Stimulated activated naive B cell treated with anti-CD40 and anti-IgM and Interleukin-4, amounts not matched to agents 10 μg/mL and 1 μg/mL and 100 μg/mL, for 72 hours (primary cell): ENCODE data around the gene SH3BP1.

Experiments used
- ATAC-seq, 2 donors: fragments of 150-1000 bp; cut with Tn5 transposase; replicated peaks; 2 replicates each; pipeline ENCODE4 v1.10.0; 2021; ENCODE audit warnings: moderate library complexity in 1 of 2
- DNase-seq: peaks from one replicate; pipeline ENCODE4 v3.0.0; 2021
- H3K27ac Mint-ChIP-seq: one replicate; pipeline ENCODE4 v1.8.0; 2022; ENCODE audit warnings: mild to moderate bottlenecking, mixed read lengths
- H3K27me3 Mint-ChIP-seq, 2 donors: one replicate each; pipeline ENCODE4 v1.8.0; 2022; ENCODE audit warnings: mixed read lengths in 2 of 2
- H3K36me3 Mint-ChIP-seq, 2 donors: one replicate each; pipeline ENCODE4 v1.8.0; 2022; ENCODE audit warnings: mixed read lengths in 2 of 2, mild to moderate bottlenecking in 1 of 2
- H3K4me1 Mint-ChIP-seq, 2 donors: one replicate each; pipeline ENCODE4 v1.8.0; 2022; ENCODE audit warnings: mixed read lengths in 2 of 2, mild to moderate bottlenecking in 1 of 2
- H3K4me3 Mint-ChIP-seq, 2 donors: one replicate each; pipeline ENCODE4 v1.8.0; 2022; ENCODE audit warnings: mild to moderate bottlenecking in 2 of 2, mixed read lengths in 2 of 2, moderate library complexity in 1 of 2
- H3K9me3 Mint-ChIP-seq, 2 donors: one replicate each; pipeline ENCODE4 v1.8.0; 2022; ENCODE audit warnings: mixed read lengths in 2 of 2, mild to moderate bottlenecking in 1 of 2

Gene SH3BP1

DNA sequence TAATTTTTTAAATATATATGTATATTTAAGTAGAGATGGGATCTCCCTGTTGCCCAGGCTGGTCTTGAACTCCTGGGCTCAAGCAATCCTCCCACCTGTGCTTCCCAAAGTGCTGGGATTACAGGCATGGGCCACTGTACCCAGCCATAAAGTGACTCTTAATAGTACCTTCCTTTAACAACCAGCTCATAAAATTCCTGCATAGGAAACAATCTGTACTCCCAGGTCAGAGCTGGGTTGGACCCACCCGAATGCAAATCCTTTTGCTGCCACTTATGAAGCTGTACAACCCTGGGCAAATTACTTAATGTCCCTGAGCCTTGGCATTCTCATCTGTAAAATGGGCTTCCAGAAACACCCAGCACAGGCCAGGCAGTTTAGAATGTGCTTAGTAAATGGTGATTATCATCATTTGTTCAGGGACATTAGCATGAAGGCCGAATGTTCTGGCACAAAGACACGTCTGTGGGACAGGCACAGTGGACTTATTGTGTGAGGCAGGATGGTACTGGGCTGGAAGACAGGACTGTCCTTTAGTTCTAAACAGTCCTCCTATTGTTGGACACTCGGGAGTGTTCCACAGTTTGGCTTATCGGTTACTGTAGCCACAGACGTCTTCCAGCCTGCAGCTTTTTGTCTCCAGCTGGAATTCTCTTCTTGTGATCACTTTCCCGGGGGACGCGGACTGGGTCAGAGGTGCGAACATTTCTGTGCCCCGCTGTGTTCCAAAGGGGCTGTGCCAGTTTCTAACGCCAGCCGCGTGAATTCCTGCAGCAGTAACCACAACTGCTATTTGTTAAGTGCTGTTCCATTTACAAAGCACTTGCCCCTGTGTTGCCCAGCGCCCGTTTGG is 25.0 kb downstream of the SH3BP1 start:
- Mint-ChIP-seq H3K9me3 (peaks cover 0 to 3% of the 10 kb centered on the region in 2 donors), H3K4me1 (peaks cover 38 to 51% of the 10 kb centered on the region in 2 donors), H3K4me3 (no peak overlapping the region), H3K27ac (peak overlapping the region; percentile 67), H3K36me3 (peaks cover 41 to 54% of the 10 kb centered on the region in 2 donors), H3K27me3 (no peaks in the 10 kb centered on the region)
- DNase-seq: no peak
- no peak for ATAC-seq

DNA sequence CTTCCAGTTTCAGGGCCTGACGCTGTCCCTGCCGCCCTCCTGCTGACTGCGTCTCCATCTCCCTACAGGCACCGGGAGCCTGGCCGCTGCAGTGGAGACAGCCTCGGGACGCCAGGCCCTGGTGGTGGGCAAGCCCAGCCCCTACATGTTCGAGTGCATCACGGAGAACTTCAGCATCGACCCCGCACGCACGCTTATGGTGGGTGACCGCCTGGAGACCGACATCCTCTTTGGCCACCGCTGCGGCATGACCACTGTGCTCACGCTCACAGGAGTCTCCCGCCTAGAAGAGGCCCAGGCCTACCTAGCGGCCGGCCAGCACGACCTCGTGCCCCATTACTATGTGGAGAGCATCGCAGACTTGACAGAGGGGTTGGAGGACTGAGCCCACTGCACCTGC is 26.0 kb downstream of the SH3BP1 start:
- H3K9me3 Mint-ChIP-seq: peaks cover 0 to 3% of the 10 kb centered on the region in 2 donors
- no peak overlapping the region for H3K27ac Mint-ChIP-seq
- no peak overlapping the region for H3K4me3 Mint-ChIP-seq
- ATAC-seq: no peak
- H3K36me3 Mint-ChIP-seq: peaks cover 37 to 53% of the 10 kb centered on the region in 2 donors
- no peaks in the 10 kb centered on the region for H3K27me3 Mint-ChIP-seq
- peaks cover 30 to 41% of the 10 kb centered on the region in 2 donors for H3K4me1 Mint-ChIP-seq
- DNase-seq: no peak

DNA sequence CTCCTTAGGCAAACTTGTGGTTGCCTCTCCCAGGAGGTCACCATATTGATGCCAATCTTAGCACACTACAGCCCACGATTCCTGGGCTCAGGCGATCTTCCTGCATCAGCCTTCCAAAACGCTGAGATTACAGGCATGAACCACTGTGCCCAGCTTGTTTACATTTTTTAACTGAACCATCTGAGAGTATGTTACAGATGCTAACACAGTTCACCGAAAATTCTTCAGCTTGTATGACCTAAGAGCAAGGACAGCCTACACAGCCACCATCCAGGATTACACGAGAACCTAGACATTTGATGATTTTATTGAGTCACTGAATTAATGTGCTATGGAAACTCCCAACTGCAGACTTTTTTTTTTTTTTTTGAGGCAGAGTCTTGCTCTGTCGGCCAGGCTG is 30.1 kb downstream of the SH3BP1 start:
- no peak overlapping the region for H3K4me3 Mint-ChIP-seq
- H3K9me3 Mint-ChIP-seq: no peaks in the 10 kb centered on the region
- no peaks in the 10 kb centered on the region for H3K27me3 Mint-ChIP-seq
- no peak overlapping the region for H3K27ac Mint-ChIP-seq
- DNase-seq: no peak
- ATAC-seq: no peak
- H3K36me3 Mint-ChIP-seq: peaks cover 24 to 33% of the 10 kb centered on the region in 2 donors
- peaks cover 24 to 51% of the 10 kb centered on the region in 2 donors for H3K4me1 Mint-ChIP-seq

DNA sequence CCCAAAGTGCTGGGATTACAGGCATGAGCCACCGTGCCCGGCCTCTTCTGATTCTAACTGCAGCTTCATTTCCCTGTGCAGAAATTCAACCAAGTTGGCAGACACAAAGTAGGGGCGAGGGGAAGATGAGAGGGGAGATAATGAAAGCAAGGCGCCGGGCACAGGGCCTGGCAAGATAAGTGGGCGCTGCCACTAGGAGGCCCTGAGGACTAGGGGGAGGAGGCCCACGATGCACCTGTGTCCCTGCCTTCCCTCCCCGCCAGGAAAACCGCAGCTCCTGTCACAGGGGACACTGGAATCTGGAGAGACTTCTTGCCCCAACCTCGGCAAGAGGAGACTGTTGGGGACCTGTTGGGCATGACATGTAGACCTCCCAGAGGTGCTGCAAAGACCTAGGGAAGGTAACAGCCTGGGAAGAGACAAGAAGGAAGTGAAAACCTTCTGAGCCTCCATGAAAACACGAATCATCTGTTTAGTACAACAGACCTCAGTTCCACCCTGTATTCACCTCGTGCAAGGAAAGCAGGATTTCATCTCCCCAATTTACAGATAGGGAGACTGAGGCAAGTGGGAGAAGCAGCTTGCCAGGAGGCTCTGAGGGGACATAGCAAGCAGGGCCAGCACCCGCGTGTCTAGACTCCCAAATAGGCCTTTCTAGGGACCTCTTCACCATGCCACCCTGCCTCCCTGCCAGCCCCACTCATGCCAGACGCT is 32.9 kb downstream of the SH3BP1 start:
- DNase-seq: no peak
- Mint-ChIP-seq H3K4me1 (peaks cover 31 to 65% of the 10 kb centered on the region in 2 donors), H3K4me3 (peak overlapping the region in 1 of 2 donors; percentile 61), H3K36me3 (peaks cover 6 to 13% of the 10 kb centered on the region in 2 donors), H3K9me3 (no peaks in the 10 kb centered on the region), H3K27ac (peak overlapping the region; percentile 39), H3K27me3 (no peaks in the 10 kb centered on the region)
- no peak for ATAC-seq

DNA sequence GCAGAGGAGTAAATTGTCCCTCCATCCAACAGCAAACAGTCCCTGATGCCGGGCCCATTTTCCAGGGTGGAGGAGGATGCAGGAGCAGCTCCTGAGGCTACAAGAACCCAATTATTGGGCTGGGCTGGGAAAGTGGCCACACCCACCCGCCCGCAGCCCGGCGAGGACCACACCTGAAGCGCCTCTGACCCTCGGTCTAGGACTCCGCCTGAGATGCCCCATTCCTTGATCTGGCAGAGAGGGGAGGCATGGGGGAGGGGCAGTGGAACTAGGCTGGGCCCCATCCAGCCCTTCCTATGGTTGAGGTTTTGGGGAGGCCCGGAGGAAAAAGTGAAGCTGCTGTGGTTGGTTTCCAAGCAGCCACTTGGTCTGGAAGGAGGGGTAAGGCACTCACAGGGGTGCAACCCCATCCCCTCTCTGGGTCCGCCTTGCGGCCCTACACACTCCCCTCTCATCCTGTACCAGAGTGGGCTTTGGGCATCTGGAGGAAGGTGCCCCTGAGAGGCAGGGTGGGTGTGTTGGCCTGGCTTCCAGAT is 33.5 kb downstream of the SH3BP1 start:
- Mint-ChIP-seq H3K9me3 (no peaks in the 10 kb centered on the region), H3K4me3 (no peak overlapping the region), H3K4me1 (peaks cover 31 to 71% of the 10 kb centered on the region in 2 donors), H3K27ac (no peak overlapping the region), H3K36me3 (peaks cover 6 to 9% of the 10 kb centered on the region in 2 donors), H3K27me3 (no peaks in the 10 kb centered on the region)
- ATAC-seq (no peak), DNase-seq (no peak)

DNA sequence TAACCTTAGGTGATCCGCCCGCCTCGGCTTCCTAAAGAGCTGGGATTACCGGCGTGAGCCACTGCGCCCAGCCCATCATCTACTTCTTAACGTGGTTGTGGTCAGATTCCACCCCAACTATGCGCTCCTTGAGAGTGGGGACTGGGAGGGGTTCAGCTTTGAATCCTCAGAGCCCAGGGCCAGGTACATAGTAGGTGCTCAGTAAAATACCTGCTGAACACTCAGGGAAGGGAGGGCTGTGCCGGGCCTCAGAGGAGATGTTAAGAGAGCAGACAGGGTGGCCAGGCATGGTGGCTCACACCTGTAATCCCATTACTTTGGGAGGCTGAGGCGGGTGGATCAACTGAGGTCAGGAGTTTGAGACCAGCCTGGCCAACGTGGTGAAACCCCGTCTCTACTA is 34.8 kb downstream of the SH3BP1 start:
- H3K27me3 Mint-ChIP-seq: no peaks in the 10 kb centered on the region
- peak overlapping the region; percentile 62 for H3K27ac Mint-ChIP-seq
- DNase-seq (no peak), ATAC-seq (no peak)
- H3K9me3 Mint-ChIP-seq: no peaks in the 10 kb centered on the region
- peaks cover 33 to 74% of the 10 kb centered on the region in 2 donors for H3K4me1 Mint-ChIP-seq
- H3K36me3 Mint-ChIP-seq: peaks cover 3 to 6% of the 10 kb centered on the region in 2 donors
- peak overlapping the region; percentile 33 to 43 for H3K4me3 Mint-ChIP-seq

DNA sequence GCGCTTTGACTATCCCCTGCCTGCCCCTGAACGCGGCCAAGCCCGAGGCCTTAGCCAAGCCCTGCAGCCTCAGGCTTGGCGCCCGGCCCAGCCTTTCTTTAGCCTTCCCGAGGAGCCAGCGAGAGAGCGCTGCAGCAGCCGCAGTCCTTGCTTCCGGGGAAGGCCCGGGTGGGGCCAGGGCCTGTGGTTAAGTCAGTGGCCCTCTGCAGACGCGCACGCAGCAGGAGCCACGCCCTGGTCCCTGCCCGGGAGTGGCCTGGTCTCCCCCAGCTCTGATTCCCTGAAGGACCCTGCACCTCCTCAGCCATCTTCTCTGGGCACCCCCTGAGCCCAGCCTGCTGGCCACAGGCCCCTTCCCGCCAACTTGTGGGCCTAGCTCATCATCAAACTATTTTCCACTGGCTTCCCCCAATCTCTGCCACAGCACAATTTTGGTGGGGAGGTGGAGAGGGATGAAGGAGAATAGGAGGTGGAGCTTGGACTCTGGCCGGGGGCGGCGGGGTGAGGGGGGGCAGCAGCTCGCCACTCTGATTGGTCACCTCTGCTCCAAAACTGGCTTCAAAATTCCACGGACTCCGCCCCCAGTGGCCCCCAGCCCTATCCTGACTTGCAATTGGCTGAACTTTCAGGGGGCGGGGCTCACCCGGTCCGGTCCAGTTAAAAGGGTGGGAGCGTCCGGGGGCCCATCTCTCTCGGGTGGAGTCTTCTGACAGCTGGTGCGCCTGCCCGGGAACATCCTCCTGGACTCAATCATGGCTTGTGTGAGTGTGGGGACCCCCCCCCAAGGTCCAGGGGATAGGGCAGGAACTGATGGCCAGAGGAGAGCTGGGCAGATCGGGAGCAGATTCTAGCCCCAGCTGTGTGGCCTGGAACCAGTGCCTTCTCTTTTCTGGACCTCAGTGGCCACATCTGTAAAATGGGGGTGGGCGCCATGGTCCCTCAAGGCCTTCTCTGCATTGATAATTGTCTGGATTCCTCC is 35.8 kb downstream of the SH3BP1 start, which contains the start of gene LGALS1:
TSS of gene LGALS1 (plus strand) at position 686 of the 979 bp plus-strand sequence. CDS start at position 753, 67 bp downstream.
- peak; percentile 61 to 62 for ATAC-seq
- Mint-ChIP-seq H3K36me3 (peaks cover 8 to 10% of the 10 kb centered on the region in 2 donors), H3K27ac (peak within 1 kb of the TSS; percentile 96)

DNA sequence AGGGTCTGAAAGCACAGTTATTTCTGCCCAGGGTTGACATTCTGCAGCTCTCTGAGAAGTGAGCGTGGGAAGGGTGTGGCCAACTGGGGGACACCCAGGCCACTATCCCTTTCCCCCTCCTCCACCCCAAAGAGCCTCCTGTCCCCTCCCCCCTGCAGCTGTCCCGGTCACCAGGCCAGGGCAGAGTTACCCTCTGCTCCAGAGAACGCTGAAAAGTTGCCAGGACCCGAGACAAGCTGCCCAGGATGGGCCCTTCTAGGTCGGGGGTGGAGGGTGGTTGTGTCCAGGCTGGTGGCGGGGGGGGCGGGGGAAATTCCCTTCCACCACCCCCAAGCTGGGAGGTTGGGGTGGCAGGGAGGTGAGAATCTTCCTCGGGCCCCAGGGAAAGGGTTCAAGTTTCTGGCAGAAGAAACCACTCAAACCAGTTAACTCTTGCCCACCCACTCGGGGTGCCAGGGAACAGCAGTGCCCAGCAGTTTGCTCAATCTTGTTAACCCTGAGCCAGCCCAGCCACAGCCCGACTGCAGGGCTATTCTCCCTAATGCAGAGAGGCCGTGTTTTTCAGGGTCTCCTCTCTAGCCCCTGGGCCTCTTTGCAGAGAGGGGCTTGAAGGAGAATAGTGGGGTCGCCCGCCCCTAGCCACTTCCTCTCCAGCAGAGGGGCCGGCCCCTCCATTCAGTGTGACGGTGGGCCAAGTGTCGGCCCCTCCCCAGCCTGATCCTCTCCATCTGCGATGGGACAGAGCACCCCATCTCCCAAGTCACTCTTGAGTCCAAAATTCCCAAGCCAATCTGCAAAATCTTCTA is 36.7 kb downstream of the SH3BP1 start:
- DNase-seq (no peak), ATAC-seq (peak; percentile 1 to 7)
- Mint-ChIP-seq H3K27me3 (no peaks in the 10 kb centered on the region), H3K4me1 (peaks cover 38 to 82% of the 10 kb centered on the region in 2 donors), H3K36me3 (peaks cover 8 to 10% of the 10 kb centered on the region in 2 donors), H3K9me3 (no peaks in the 10 kb centered on the region), H3K4me3 (peak overlapping the region; percentile 82 to 86), H3K27ac (peak overlapping the region; percentile 96)

More for the DNA sequence above, 35.8 kb downstream of the SH3BP1 start, which contains the start of gene LGALS1:
- Mint-ChIP-seq H3K27me3 (no peaks in the 10 kb centered on the region), H3K4me3 (peak within 1 kb of the TSS; percentile 82 to 86), H3K9me3 (no peaks in the 10 kb centered on the region), H3K4me1 (peaks cover 37 to 82% of the 10 kb centered on the region in 2 donors)
- peak; percentile 65 for DNase-seq

DNA sequence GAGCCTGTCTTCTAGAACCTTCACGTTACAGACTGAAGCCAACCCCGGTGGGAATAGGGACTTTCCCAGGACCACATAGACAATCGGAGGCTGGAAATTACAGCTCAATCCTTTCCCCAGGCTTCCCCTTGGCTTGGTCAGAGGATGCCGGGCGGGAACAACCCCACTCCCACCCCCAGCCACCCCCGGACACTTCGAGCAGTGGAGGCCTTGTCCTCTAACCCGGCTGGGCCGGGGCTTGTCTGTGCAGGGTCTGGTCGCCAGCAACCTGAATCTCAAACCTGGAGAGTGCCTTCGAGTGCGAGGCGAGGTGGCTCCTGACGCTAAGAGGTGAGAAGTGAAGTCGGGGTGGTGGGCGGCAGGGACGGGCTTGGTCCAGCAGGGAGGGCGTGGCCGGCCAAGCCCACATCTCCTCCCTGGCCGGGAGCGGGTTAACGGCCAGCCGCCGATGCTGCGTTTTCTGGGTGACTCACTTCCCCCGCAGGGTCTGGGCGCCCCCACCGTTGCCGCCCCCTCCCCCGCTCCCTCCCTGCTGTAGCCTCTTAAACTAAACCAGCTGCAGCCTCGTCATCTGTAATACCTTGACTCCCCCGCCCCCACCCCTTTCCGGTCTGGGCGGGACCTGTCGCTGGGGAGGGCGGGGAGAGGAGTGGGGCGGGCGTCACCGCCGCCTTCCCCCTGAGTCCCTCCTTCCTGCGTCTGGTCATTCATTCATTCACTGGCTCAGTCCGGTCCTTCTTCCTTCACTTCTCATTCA is 37.4 kb downstream of the SH3BP1 start:
- peak; percentile 75 to 81 for ATAC-seq
- peak overlapping the region; percentile 82 to 86 for H3K4me3 Mint-ChIP-seq
- peak; percentile 89 for DNase-seq
- peaks cover 8 to 10% of the 10 kb centered on the region in 2 donors for H3K36me3 Mint-ChIP-seq
- H3K4me1 Mint-ChIP-seq: peaks cover 43 to 83% of the 10 kb centered on the region in 2 donors
- no peaks in the 10 kb centered on the region for H3K9me3 Mint-ChIP-seq
- H3K27ac Mint-ChIP-seq: peak overlapping the region; percentile 96
- no peaks in the 10 kb centered on the region for H3K27me3 Mint-ChIP-seq

DNA sequence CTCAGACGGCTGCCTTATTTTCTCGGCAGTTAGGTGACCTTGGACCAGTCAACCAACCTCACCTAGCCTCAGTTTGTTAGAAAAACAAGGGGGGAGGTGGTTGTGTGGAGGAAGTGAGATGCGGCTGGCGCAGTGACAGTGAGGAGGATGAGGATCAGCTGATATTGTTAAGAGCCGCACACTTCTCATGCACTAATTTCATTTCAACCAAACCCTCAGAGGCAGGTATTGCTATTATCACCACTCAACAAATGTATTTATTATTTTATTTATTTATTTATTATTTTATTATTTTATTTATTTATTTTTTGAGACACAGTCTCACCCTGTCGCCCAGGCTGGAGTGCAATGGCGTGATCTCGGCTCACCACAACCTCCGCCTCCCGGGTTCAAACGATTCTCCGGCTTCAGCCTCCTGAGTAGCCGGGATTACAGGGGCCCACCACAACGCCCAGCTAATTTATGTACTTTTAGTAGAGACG is 38.1 kb downstream of the SH3BP1 start:
- H3K4me1 Mint-ChIP-seq: peaks cover 38 to 77% of the 10 kb centered on the region in 2 donors
- H3K4me3 Mint-ChIP-seq: peak overlapping the region; percentile 82 to 86
- no peak for DNase-seq
- no peaks in the 10 kb centered on the region for H3K27me3 Mint-ChIP-seq
- H3K36me3 Mint-ChIP-seq: peaks cover 8 to 10% of the 10 kb centered on the region in 2 donors
- peak; percentile 24 to 35 for ATAC-seq
- H3K27ac Mint-ChIP-seq: peak overlapping the region; percentile 96
- no peaks in the 10 kb centered on the region for H3K9me3 Mint-ChIP-seq

DNA sequence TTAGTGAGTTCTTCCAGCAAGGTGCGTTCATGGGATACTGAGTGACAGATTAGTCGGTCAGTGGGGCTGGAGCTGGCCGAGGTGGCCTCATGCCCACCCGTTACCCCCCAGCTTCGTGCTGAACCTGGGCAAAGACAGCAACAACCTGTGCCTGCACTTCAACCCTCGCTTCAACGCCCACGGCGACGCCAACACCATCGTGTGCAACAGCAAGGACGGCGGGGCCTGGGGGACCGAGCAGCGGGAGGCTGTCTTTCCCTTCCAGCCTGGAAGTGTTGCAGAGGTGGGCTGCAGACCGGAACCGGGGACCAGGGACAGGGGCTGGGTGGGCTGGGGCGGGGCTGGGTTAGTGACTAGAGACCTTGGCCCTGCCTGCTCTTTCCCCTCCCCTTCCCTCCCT is 38.9 kb downstream of the SH3BP1 start:
- ATAC-seq (no peak), DNase-seq (no peak)
- peaks cover 8 to 10% of the 10 kb centered on the region in 2 donors for H3K36me3 Mint-ChIP-seq
- no peak overlapping the region for H3K4me3 Mint-ChIP-seq
- no peaks in the 10 kb centered on the region for H3K9me3 Mint-ChIP-seq
- no peak overlapping the region for H3K27ac Mint-ChIP-seq
- H3K4me1 Mint-ChIP-seq: peaks cover 35 to 69% of the 10 kb centered on the region in 2 donors
- no peaks in the 10 kb centered on the region for H3K27me3 Mint-ChIP-seq

DNA sequence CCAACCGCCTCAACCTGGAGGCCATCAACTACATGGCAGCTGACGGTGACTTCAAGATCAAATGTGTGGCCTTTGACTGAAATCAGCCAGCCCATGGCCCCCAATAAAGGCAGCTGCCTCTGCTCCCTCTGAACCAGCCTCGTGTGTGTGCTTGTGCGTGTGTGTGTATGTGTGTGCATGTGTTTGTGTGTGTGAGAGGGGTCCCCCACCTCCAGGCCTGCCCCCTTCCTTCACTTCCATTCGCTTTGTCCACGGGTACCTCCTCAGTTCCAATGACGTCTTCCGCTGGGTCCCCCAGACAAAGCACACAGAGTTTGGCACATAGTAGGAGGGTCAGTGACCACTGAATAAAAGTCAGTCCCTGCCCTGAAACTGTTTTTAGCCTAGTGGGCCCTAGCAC is 40.2 kb downstream of the SH3BP1 start:
- DNase-seq (no peak), ATAC-seq (no peak)
- Mint-ChIP-seq H3K27ac (no peak overlapping the region), H3K36me3 (peaks cover 6 to 10% of the 10 kb centered on the region in 2 donors), H3K4me1 (peaks cover 28 to 56% of the 10 kb centered on the region in 2 donors), H3K27me3 (no peaks in the 10 kb centered on the region), H3K9me3 (no peaks in the 10 kb centered on the region), H3K4me3 (peak overlapping the region in 1 of 2 donors; percentile 41)
